Stimulated activated CD4-positive, alpha-beta T cell treated with anti-CD3 and anti-CD28 coated beads, Interleukin-12 subunit alpha, Interleukin-12 subunit beta, amount 100 ng/mL, for 48 hours (primary cell): Measurements from ENCODE around the gene RFLNA.

Experiments used
- DNase-seq, 3 donors: peaks; one replicate each; pipeline ENCODE4 v3.0.0-alpha.2; 2020; ENCODE audit warnings: low read depth in 2 of 3, low spot score in 1 of 3

Gene RFLNA

GRCh38 chr12:124336742-124337520 is 42.0 kb downstream of the RFLNA start:
- DNase-seq: no peak

GRCh38 chr12:124337622-124338021 is 42.7 kb downstream of the RFLNA start:
- no peak for DNase-seq

- DNase-seq: no peak
These were observed 43.6 kb downstream of the RFLNA start for GRCh38 chr12:124338448-124338847.

GRCh38 chr12:124338876-124339603 is 44.1 kb downstream of the RFLNA start:
- no peak for DNase-seq

- no peak for DNase-seq
These were observed 45.4 kb downstream of the RFLNA start for GRCh38 chr12:124340080-124340900.

GRCh38 chr12:124341645-124342069 is 46.8 kb downstream of the RFLNA start:
- no peak for DNase-seq

- no peak for DNase-seq
These were observed 49.1 kb downstream of the RFLNA start for GRCh38 chr12:124344022-124344421.

- no peak for DNase-seq
These were observed 49.6 kb downstream of the RFLNA start for GRCh38 chr12:124344526-124344925.

GRCh38 chr12:124345795-124346194 is 50.9 kb downstream of the RFLNA start:
- DNase-seq: no peak

- no peak for DNase-seq
These were observed 51.7 kb downstream of the RFLNA start for GRCh38 chr12:124346425-124347168.

- DNase-seq: no peak
These were observed 52.4 kb downstream of the RFLNA start for GRCh38 chr12:124347335-124347734.

- peak in 2 of 3 donors; percentile 3 to 8 for DNase-seq
These were observed 53.1 kb downstream of the RFLNA start for GRCh38 chr12:124347805-124348658.

GRCh38 chr12:124348659-124349380 is 53.9 kb downstream of the RFLNA start:
- DNase-seq: no peak

GRCh38 chr12:124350491-124350890 is 55.6 kb downstream of the RFLNA start:
- no peak for DNase-seq

- DNase-seq: no peak
These were observed 56.5 kb downstream of the RFLNA start for GRCh38 chr12:124351422-124351821.

GRCh38 chr12:124352257-124352656 is 57.4 kb downstream of the RFLNA start:
- no peak for DNase-seq

GRCh38 chr12:124352839-124353238 is 57.9 kb downstream of the RFLNA start:
- DNase-seq: no peak

- no peak for DNase-seq
These were observed 59.5 kb downstream of the RFLNA start for GRCh38 chr12:124354400-124354799.

GRCh38 chr12:124356221-124356620 is 61.3 kb downstream of the RFLNA start:
- no peak for DNase-seq
